Adrenal gland (tissue), 5 donors: ENCODE results near the gene TBC1D16.

Source experiments
- POLR2A ChIP-seq, 2 donors: fragments of 450-650 bp; IDR thresholded peaks; one replicate each; pipeline ENCODE4 v1.6.1; 2017; ENCODE audit warnings: antibody characterized with exemption in 2 of 2, mild to moderate bottlenecking in 2 of 2, moderate library complexity in 1 of 2
- TF ChIP-seq, protein P1 (sequence below), 6 experiments: fragments of 450-650 bp in 4 of 6; fragments of 200-600 bp in 2 of 6; sonication (generic) in 1 of 6; IDR thresholded peaks; 1 replicate in 5 of 6; 2 replicates in 1 of 6; pipeline versions ENCODE4 v1.5.1 to v1.8.0; 2016 to 2021; ENCODE audit warnings: antibody characterized with exemption in 6 of 6, mild to moderate bottlenecking in 2 of 6, moderate library complexity in 1 of 6
- donor health status: DM: no; HTN: no; CAD: no.

DNA sequence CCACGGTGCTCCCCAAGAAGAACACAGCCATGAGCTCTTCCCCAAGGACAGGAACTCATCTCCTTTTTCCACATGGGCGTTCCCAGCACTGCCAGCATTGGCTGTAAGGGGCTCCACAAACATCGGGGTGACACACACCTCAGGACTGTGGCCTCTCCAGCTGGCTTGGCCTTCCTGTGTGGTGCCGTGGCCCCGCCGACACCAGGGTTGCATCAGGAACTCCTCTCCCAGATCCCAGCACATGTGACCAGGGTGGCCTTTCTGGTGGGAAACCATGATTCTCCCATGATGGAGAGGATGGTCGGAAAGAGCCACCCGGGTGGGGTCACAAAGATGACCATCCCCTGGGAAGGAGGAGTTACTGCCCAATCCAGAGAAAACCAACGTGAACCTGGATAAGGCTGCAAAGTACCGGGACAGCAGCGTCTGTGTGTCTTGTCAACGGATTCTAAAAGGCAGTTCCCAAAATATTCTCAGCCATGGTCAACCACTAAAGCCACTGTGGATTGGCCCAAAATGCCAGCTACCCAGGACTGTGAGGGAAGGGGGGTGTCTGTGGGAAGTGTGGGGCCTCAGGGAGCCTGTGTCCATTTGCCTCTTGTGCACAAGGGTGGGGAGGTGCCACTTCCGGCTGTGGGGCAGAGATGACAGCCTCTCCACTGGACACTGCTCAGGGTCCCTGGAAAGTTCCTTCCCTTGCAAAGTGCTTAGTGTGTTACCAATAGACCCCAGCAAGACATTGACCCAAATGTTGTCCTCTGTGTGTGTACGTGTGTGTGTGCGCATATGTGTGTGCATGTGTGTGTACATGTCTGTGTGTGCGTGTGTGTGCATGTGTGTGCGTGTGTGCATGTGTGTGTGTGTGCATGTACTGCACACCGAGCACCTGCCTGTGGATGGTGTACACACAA lies 118.4 kb downstream of the TBC1D16 start:
- TF ChIP-seq, protein P1, sequence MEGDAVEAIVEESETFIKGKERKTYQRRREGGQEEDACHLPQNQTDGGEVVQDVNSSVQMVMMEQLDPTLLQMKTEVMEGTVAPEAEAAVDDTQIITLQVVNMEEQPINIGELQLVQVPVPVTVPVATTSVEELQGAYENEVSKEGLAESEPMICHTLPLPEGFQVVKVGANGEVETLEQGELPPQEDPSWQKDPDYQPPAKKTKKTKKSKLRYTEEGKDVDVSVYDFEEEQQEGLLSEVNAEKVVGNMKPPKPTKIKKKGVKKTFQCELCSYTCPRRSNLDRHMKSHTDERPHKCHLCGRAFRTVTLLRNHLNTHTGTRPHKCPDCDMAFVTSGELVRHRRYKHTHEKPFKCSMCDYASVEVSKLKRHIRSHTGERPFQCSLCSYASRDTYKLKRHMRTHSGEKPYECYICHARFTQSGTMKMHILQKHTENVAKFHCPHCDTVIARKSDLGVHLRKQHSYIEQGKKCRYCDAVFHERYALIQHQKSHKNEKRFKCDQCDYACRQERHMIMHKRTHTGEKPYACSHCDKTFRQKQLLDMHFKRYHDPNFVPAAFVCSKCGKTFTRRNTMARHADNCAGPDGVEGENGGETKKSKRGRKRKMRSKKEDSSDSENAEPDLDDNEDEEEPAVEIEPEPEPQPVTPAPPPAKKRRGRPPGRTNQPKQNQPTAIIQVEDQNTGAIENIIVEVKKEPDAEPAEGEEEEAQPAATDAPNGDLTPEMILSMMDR (IDR thresholded peaks at IDR 0.05) = no peak
- no peak for TF ChIP-seq POLR2A (IDR thresholded peaks at IDR 0.05)
